Measurements from ENCODE around the gene SOHLH1. TPM values are rescaled to one million over a fixed set of nuclear protein-coding genes. Genes with fewer than 3 reads are reported as not detected.

The SOHLH1 gene
- total RNA-seq, 1 donor from 2014 or later, result not detected

GRCh38 chr9:135727257-135727875 lies 28.1 kb upstream of the SOHLH1 start:
- peaks cover 0 to 7% of the 10 kb centered on the region in 2 donors for H3K9me3 ChIP-seq
- TF ChIP-seq CTCF (IDR thresholded peaks at IDR 0.05), result no peak
- H3K4me1 ChIP-seq, result no peaks in the 10 kb centered on the region
- intact Hi-C loops (cut with DNase I), result no loop called here
- H3K36me3 ChIP-seq, result no peaks in the 10 kb centered on the region
- no peaks in the 10 kb centered on the region for H3K27me3 ChIP-seq
- DNase-seq (ENCODE audit: low spot score in 2 of 2), result no peak
- no peak overlapping the region for H3K27ac ChIP-seq
- no peak overlapping the region for H3K4me3 ChIP-seq

- Histone ChIP-seq H3K9me3 (peaks cover 0 to 4% of the 10 kb centered on the region in 2 donors), H3K4me1 (no peaks in the 10 kb centered on the region), H3K27ac (no peak overlapping the region), H3K4me3 (no peak overlapping the region), H3K27me3 (no peaks in the 10 kb centered on the region), H3K36me3 (no peaks in the 10 kb centered on the region)
- TF ChIP-seq CTCF (IDR thresholded peaks at IDR 0.05), result no peak
- no peak for DNase-seq (ENCODE audit: low spot score in 2 of 2)
- intact Hi-C loops (cut with DNase I), result no loop called here
Observed at GRCh38 chr9:135726138-135726853, 27.0 kb upstream of the SOHLH1 start.

DNA sequence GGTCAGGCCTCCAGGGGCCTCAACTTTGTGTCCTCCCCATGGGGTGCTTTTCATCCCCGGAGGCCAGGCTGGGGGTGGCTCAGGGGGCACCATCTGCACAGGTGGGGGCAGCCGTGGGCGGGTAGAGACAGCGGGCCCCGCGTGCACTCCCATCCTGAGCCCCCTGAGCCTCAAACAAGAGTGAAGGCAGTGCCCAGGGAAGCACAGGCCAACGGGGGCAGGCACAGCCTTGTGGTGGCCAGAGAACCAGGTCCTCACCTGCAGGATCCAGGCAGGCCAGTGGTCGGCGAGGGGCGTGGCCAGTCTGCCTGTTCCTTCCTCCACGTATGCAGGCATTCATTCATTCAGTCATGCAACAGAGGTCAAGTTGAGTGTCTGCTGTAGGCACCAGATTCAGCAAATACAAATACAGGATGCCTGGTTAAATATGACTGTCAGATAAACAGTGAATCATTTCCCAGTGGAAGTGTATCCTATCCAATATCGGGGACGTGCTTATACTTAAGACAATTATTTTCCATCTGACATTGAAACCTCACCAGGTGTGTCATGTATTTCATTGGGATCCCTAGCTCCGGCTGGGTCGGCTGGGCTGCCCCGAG lies 25.0 kb upstream of the SOHLH1 start:
- intact Hi-C loops (cut with DNase I), result no loop called here
- no peaks in the 10 kb centered on the region for H3K36me3 ChIP-seq
- no peaks in the 10 kb centered on the region for H3K4me1 ChIP-seq
- no peak overlapping the region for H3K4me3 ChIP-seq
- DNase-seq (ENCODE audit: low spot score in 2 of 2), result no peak
- no peaks in the 10 kb centered on the region for H3K9me3 ChIP-seq
- peaks cover 2% of the 10 kb centered on the region for H3K27me3 ChIP-seq
- H3K27ac ChIP-seq, result no peak overlapping the region
- no peak for TF ChIP-seq CTCF (IDR thresholded peaks at IDR 0.05)

- Histone ChIP-seq H3K27ac (no peak overlapping the region), H3K36me3 (no peaks in the 10 kb centered on the region), H3K9me3 (no peaks in the 10 kb centered on the region), H3K4me1 (no peaks in the 10 kb centered on the region), H3K27me3 (peaks cover 3% of the 10 kb centered on the region), H3K4me3 (no peak overlapping the region)
- DNase-seq (ENCODE audit: low spot score in 2 of 2), result no peak
- TF ChIP-seq CTCF (IDR thresholded peaks at IDR 0.05), result no peak
- intact Hi-C loops (cut with DNase I), result no loop called here
Observed at GRCh38 chr9:135722365-135722764, 23.1 kb upstream of the SOHLH1 start.

DNA sequence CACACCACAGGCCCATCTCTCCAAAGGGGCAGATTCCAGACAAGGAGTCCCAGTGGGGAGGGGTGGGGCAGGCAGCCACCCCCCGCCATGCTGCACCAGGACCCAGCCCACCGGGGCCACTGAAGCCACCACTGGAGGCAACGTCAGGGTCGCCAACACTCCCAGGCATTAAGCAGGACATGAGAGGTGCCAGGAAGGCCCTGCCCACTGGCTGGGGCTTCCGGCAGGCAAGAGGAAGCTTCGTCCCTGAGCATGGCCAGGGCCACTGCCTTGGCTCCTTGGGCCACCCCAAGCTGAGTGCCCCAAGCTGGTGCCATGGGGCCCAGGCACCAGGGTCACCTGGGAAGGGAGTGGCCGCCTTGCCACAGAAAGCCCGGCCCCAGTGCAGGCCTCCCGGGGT lies 20.2 kb upstream of the SOHLH1 start:
- no peaks in the 10 kb centered on the region for H3K4me1 ChIP-seq
- H3K36me3 ChIP-seq, result no peaks in the 10 kb centered on the region
- no peak overlapping the region for H3K27ac ChIP-seq
- intact Hi-C loops (cut with DNase I), result no loop called here
- DNase-seq (ENCODE audit: low spot score in 2 of 2), result no peak
- TF ChIP-seq CTCF (IDR thresholded peaks at IDR 0.05), result no peak
- peaks cover 3% of the 10 kb centered on the region for H3K27me3 ChIP-seq
- no peak overlapping the region for H3K4me3 ChIP-seq
- H3K9me3 ChIP-seq, result no peaks in the 10 kb centered on the region
